ENCODE data around the gene TLE5.

DNA sequence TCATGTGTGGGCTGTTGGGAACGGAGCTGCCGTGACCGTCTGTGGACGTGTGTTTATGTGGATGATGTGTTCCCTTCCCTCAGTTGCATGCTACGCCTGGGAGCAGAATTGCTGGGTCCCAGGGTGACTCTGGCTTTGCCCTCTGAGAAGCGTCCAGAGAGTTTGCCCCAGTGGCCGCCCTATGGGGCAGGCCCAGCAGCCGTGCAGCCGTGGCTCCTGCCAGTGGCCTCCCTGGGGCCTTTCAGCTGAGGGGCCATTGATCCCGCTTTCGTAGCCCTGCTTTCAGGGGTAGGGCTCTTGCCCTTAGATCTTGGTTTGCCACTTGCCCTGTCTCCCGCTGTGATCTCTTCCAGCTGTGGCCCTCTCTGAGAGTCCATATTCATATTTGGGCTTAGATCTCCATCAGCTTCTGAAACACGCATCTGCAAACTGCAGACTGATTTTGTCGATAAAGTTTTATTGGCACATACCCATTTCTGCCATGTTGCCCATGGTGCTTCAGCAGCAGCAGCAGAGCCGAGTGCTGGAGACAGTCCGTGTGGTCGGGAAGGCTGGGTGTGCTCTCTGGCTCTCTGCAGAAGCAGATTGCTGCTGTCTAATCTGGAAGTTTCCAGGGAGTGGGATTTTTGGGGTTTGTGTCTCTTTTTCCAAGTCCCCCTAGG lies 49.4 kb upstream of the TLE5 start:
- TF ChIP-seq POLR2A (IDR thresholded peaks at IDR 0.05; ENCODE audit: low read depth, low read length), result no peak
- TF ChIP-seq, protein P1, sequence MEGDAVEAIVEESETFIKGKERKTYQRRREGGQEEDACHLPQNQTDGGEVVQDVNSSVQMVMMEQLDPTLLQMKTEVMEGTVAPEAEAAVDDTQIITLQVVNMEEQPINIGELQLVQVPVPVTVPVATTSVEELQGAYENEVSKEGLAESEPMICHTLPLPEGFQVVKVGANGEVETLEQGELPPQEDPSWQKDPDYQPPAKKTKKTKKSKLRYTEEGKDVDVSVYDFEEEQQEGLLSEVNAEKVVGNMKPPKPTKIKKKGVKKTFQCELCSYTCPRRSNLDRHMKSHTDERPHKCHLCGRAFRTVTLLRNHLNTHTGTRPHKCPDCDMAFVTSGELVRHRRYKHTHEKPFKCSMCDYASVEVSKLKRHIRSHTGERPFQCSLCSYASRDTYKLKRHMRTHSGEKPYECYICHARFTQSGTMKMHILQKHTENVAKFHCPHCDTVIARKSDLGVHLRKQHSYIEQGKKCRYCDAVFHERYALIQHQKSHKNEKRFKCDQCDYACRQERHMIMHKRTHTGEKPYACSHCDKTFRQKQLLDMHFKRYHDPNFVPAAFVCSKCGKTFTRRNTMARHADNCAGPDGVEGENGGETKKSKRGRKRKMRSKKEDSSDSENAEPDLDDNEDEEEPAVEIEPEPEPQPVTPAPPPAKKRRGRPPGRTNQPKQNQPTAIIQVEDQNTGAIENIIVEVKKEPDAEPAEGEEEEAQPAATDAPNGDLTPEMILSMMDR (conservative IDR thresholded peaks at IDR 0.05; ENCODE audit: low read depth, low read length), result no peak
- TF ChIP-seq MAFK (IDR thresholded peaks at IDR 0.05; ENCODE audit: low read depth, low read length), result no peak
- no peak for TF ChIP-seq BHLHE40 (IDR thresholded peaks at IDR 0.05; ENCODE audit: low read depth, low read length)
- TF ChIP-seq SMC3 (IDR thresholded peaks at IDR 0.05; ENCODE audit: low read depth, low read length), result no peak
- TF ChIP-seq RAD21 (IDR thresholded peaks at IDR 0.05; ENCODE audit: low read length), result no peak
- no peak for TF ChIP-seq MXI1 (IDR thresholded peaks at IDR 0.05; ENCODE audit: borderline replicate concordance, low read depth, low read length)
- TF ChIP-seq CHD1 (IDR thresholded peaks at IDR 0.05; ENCODE audit: low read depth, low read length), result no peak
- TF ChIP-seq, protein P2, sequence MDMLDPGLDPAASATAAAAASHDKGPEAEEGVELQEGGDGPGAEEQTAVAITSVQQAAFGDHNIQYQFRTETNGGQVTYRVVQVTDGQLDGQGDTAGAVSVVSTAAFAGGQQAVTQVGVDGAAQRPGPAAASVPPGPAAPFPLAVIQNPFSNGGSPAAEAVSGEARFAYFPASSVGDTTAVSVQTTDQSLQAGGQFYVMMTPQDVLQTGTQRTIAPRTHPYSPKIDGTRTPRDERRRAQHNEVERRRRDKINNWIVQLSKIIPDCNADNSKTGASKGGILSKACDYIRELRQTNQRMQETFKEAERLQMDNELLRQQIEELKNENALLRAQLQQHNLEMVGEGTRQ (IDR thresholded peaks at IDR 0.05; ENCODE audit: low read depth, low read length), result no peak
- no peak for TF ChIP-seq CEBPB (IDR thresholded peaks at IDR 0.05; ENCODE audit: low read depth, low read length)
- TF ChIP-seq RFX5 (IDR thresholded peaks at IDR 0.05; ENCODE audit: low read depth, low read length), result no peak
- no peak for TF ChIP-seq RCOR1 (IDR thresholded peaks at IDR 0.05; ENCODE audit: insufficient replicate concordance, low read length)

Measured in IMR-90 (cell line).